Skeletal muscle tissue (tissue), 4 donors: Measurements from ENCODE around the gene DSC1. TPM values are rescaled to one million over a fixed set of nuclear protein-coding genes. Genes with fewer than 3 reads are reported as not detected.
"Not testable (repeated sequence)": the region's sequence is repeated elsewhere in the genome, so short reads cannot be mapped to it uniquely, and the experiment has no call there.

Experiments used
- H3K27ac ChIP-seq: one replicate; pipeline ENCODE4 v1.7.0; 2013; ENCODE audit warnings: mild to moderate bottlenecking, low read depth, low read length, inconsistent platforms
- H3K27me3 ChIP-seq, 3 donors: one replicate each; pipeline ENCODE4 v1.7.0; 2013; ENCODE audit warnings: low read length in 3 of 3; ENCODE audit not compliant: control insufficient read depth in 3 of 3, insufficient read depth in 3 of 3
- H3K36me3 ChIP-seq, 3 donors: one replicate each; pipeline ENCODE4 v1.7.0; 2013; ENCODE audit warnings: low read length in 3 of 3; ENCODE audit not compliant: control insufficient read depth in 3 of 3, insufficient read depth in 3 of 3
- H3K4me1 ChIP-seq, 3 donors: one replicate each; pipeline ENCODE4 v1.7.0; 2013; ENCODE audit warnings: low read length in 3 of 3, mild to moderate bottlenecking in 3 of 3; ENCODE audit not compliant: control insufficient read depth in 3 of 3, insufficient read depth in 3 of 3
- H3K4me3 ChIP-seq, 3 donors: one replicate each; pipeline ENCODE4 v1.7.0; 2013; ENCODE audit warnings: low read length in 3 of 3
- H3K9ac ChIP-seq, 3 donors: one replicate each; pipeline ENCODE4 v1.7.0; 2013; ENCODE audit warnings: low read length in 3 of 3, mild to moderate bottlenecking in 3 of 3, moderate library complexity in 2 of 3, low read depth in 1 of 3
- H3K9me3 ChIP-seq, 3 donors: one replicate each; pipeline ENCODE4 v1.7.0; 2013; ENCODE audit warnings: low read length in 3 of 3; ENCODE audit not compliant: control insufficient read depth in 3 of 3
- total RNA-seq: library from RNA; depleted of rRNA; stranded (reverse); fragments of >200 nt; gene quantifications from one replicate; pipeline ENCODE4 v1.2.3, GENCODE V29; 2014
- donor health status: Osteomylitis.

DSC1 gene
- total RNA-seq, 1 donor from 2014 or later, result not detected

- no peak overlapping the region for H3K27ac ChIP-seq
- no peaks in the 10 kb centered on the region for H3K36me3 ChIP-seq
- H3K9me3 ChIP-seq, result no peaks in the 10 kb centered on the region
- H3K27me3 ChIP-seq, result peaks cover 0 to 2% (median 0%) of the 10 kb centered on the region in 3 donors
- H3K9ac ChIP-seq, result no peak overlapping the region
- H3K4me1 ChIP-seq, result no peaks in the 10 kb centered on the region
- H3K4me3 ChIP-seq, result no peak overlapping the region
These were observed 40.6 kb upstream of the DSC1 start for GRCh38 chr18:31203096-31203793.

GRCh38 chr18:31199190-31199769, 36.6 kb upstream of the DSC1 start:
- Histone ChIP-seq H3K4me3 (no peak overlapping the region), H3K9me3 (no peaks in the 10 kb centered on the region), H3K9ac (no peak overlapping the region), H3K4me1 (no peaks in the 10 kb centered on the region), H3K36me3 (no peaks in the 10 kb centered on the region), H3K27ac (no peak overlapping the region), H3K27me3 (peaks cover 0 to 2% (median 0%) of the 10 kb centered on the region in 3 donors)

- Histone ChIP-seq H3K36me3 (no peaks in the 10 kb centered on the region), H3K27ac (no peak overlapping the region), H3K27me3 (no peaks in the 10 kb centered on the region), H3K9me3 (no peaks in the 10 kb centered on the region), H3K4me1 (no peaks in the 10 kb centered on the region), H3K9ac (no peak overlapping the region), H3K4me3 (no peak overlapping the region)
These were observed 35.0 kb upstream of the DSC1 start for GRCh38 chr18:31197676-31198075.

- Histone ChIP-seq H3K4me3 (no peak overlapping the region), H3K9ac (no peak overlapping the region), H3K27ac (no peak overlapping the region), H3K36me3 (no peaks in the 10 kb centered on the region), H3K27me3 (no peaks in the 10 kb centered on the region), H3K9me3 (no peaks in the 10 kb centered on the region), H3K4me1 (no peaks in the 10 kb centered on the region)
These were observed 32.4 kb upstream of the DSC1 start for GRCh38 chr18:31195063-31195462.

GRCh38 chr18:31192086-31192776, 29.6 kb upstream of the DSC1 start:
- no peak overlapping the region for H3K27ac ChIP-seq
- no peaks in the 10 kb centered on the region for H3K27me3 ChIP-seq
- H3K9ac ChIP-seq, result no peak overlapping the region
- no peaks in the 10 kb centered on the region for H3K36me3 ChIP-seq
- H3K9me3 ChIP-seq, result no peaks in the 10 kb centered on the region
- H3K4me1 ChIP-seq, result no peaks in the 10 kb centered on the region
- H3K4me3 ChIP-seq, result no peak overlapping the region

- no peak overlapping the region for H3K4me3 ChIP-seq
- H3K27me3 ChIP-seq, result no peaks in the 10 kb centered on the region
- no peak overlapping the region for H3K27ac ChIP-seq
- H3K9me3 ChIP-seq, result no peaks in the 10 kb centered on the region
- no peak overlapping the region for H3K9ac ChIP-seq
- H3K4me1 ChIP-seq, result no peaks in the 10 kb centered on the region
- H3K36me3 ChIP-seq, result no peaks in the 10 kb centered on the region
These were observed 28.3 kb upstream of the DSC1 start for GRCh38 chr18:31190919-31191318.

GRCh38 chr18:31189757-31190156, 27.1 kb upstream of the DSC1 start:
- H3K27me3 ChIP-seq, result no peaks in the 10 kb centered on the region
- no peaks in the 10 kb centered on the region for H3K9me3 ChIP-seq
- H3K4me3 ChIP-seq, result no peak overlapping the region
- no peak overlapping the region for H3K9ac ChIP-seq
- no peaks in the 10 kb centered on the region for H3K4me1 ChIP-seq
- no peak overlapping the region for H3K27ac ChIP-seq
- no peaks in the 10 kb centered on the region for H3K36me3 ChIP-seq

GRCh38 chr18:31185186-31185950, 22.7 kb upstream of the DSC1 start:
- Histone ChIP-seq H3K4me3 (no peak overlapping the region), H3K9ac (no peak overlapping the region), H3K27ac (no peak overlapping the region), H3K36me3 (no peaks in the 10 kb centered on the region), H3K27me3 (no peaks in the 10 kb centered on the region), H3K9me3 (no peaks in the 10 kb centered on the region), H3K4me1 (no peaks in the 10 kb centered on the region)

- no peak overlapping the region for H3K27ac ChIP-seq
- no peaks in the 10 kb centered on the region for H3K9me3 ChIP-seq
- no peaks in the 10 kb centered on the region for H3K36me3 ChIP-seq
- H3K27me3 ChIP-seq, result no peaks in the 10 kb centered on the region
- H3K4me1 ChIP-seq, result no peaks in the 10 kb centered on the region
- no peak overlapping the region for H3K9ac ChIP-seq
- no peak overlapping the region for H3K4me3 ChIP-seq
These were observed 20.6 kb upstream of the DSC1 start for GRCh38 chr18:31183302-31183701.

GRCh38 chr18:31177369-31177768, 14.7 kb upstream of the DSC1 start:
- H3K9ac ChIP-seq, H3K4me3 ChIP-seq, H3K9me3 ChIP-seq, H3K36me3 ChIP-seq, H3K27me3 ChIP-seq, H3K27ac ChIP-seq, H3K4me1 ChIP-seq: not testable (repeated sequence)
